ENCODE results near the gene MYO6. TPM values are rescaled to one million over a fixed set of nuclear protein-coding genes. Genes with fewer than 3 reads are reported as not detected.
A peak's percentile ranks its signal among the peaks of the same experiment; 100 is the strongest.

Gene MYO6
- total RNA-seq, 4 donors from 2014 or later: 19.1 to 72.2 (median 59.2) TPM

DNA sequence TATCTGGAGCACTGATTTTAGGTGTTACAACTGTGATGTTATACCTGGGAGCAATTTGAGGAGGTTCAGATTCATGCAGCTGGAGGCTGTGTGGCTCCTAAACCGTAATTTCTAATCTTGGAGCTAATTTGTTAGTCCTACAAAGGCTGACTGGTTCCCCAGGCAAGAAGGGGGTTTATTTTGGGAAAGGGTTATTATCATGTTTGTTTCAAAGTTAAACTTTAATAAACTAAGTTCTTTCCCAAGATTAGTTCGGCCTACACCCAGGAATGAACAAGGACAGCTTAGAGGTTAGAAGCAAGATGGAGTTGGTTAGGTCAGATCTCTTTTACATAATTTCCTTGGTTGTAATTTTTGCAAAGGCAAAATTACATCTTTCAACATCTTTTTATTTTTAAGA is 135.8 kb downstream of the MYO6 start:
- TF ChIP-seq POLR2AphosphoS5 (IDR thresholded peaks at IDR 0.05) (no peak), CTCF (IDR thresholded peaks at IDR 0.05) (no peak), EP300 (IDR thresholded peaks at IDR 0.05; ENCODE audit: low read depth) (no peak), POLR2A (IDR thresholded peaks at IDR 0.05) (no peak)
- no peaks in the 10 kb centered on the region for H3K9me3 ChIP-seq
- peaks cover 0 to 7% (median 0%) of the 10 kb centered on the region in 4 donors for H3K36me3 ChIP-seq
- no peak overlapping the region for H3K4me3 ChIP-seq
- no peak for DNase-seq
- in situ Hi-C loops (cut with MboI; ENCODE audit: low pct_ligation_motif_present in 1 of 4, low pct_unique_long_range_greater_than_20kb in 1 of 4, low sequenced_read_pairs in 3 of 4) (no loop called here), intact Hi-C loops (cut with DNase I; ENCODE audit: low total_unique reads) (no loop called here)
- no peaks in the 10 kb centered on the region for H3K4me1 ChIP-seq
- no peak overlapping the region for H3K27ac ChIP-seq
- WGBS, 2 donors (ENCODE audit: low coverage in 1 of 2): 43 to 59% methylated on average over 1 to 2 of the region's 2 CpGs
- H3K27me3 ChIP-seq: no peaks in the 10 kb centered on the region

DNA sequence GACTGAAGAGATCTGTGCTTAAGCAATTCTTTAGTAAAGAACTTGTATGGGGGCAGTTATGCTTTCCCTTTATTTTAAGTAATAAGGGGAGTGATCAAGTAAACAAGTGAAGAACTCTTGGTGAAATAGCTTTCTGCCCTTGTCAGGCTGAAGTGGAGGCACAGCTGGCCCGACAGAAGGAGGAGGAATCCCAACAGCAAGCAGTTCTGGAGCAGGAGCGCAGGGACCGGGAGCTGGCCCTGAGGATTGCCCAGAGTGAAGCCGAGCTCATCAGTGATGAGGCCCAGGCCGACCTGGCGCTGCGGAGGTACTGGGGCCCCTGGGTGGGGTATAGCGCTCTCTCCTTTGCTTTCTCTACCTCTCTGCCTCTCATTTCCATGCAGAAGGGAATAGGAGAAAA is 143.3 kb downstream of the MYO6 start:
- Histone ChIP-seq H3K36me3 (peaks cover 0 to 15% (median 3%) of the 10 kb centered on the region in 4 donors), H3K4me1 (no peaks in the 10 kb centered on the region), H3K9me3 (no peaks in the 10 kb centered on the region), H3K27ac (no peak overlapping the region), H3K4me3 (no peak overlapping the region), H3K27me3 (no peaks in the 10 kb centered on the region)
- intact Hi-C loops (cut with DNase I; ENCODE audit: low total_unique reads): no loop called here
- DNase-seq: no peak
- TF ChIP-seq POLR2A (IDR thresholded peaks at IDR 0.05) (no peak), CTCF (IDR thresholded peaks at IDR 0.05) (no peak)
- WGBS, 2 donors (ENCODE audit: low coverage in 1 of 2): 86 to 90% methylated on average over 1 to 8 of the region's 8 CpGs
- in situ Hi-C loops (cut with MboI; ENCODE audit: low pct_ligation_motif_present in 1 of 4, low pct_unique_long_range_greater_than_20kb in 1 of 4, low sequenced_read_pairs in 3 of 4): no loop called here

- H3K27ac ChIP-seq: no peak overlapping the region
- no peaks in the 10 kb centered on the region for H3K9me3 ChIP-seq
- 7 to 14% methylated on average over 5 of the region's 5 CpGs for WGBS, 2 donors (ENCODE audit: low coverage in 1 of 2)
- in situ Hi-C loops (cut with MboI; ENCODE audit: low pct_ligation_motif_present in 1 of 4, low pct_unique_long_range_greater_than_20kb in 1 of 4, low sequenced_read_pairs in 3 of 4) (no loop called here), intact Hi-C loops (cut with DNase I; ENCODE audit: low total_unique reads) (no loop called here)
- H3K27me3 ChIP-seq: no peaks in the 10 kb centered on the region
- no peak for TF ChIP-seq POLR2A (IDR thresholded peaks at IDR 0.05)
- TF ChIP-seq EP300 (IDR thresholded peaks at IDR 0.05; ENCODE audit: low read depth): no peak
- TF ChIP-seq POLR2AphosphoS5 (IDR thresholded peaks at IDR 0.05): no peak
- TF ChIP-seq CTCF (IDR thresholded peaks at IDR 0.05): peak; percentile 60 to 73 (median 63)
- no peak for DNase-seq
- H3K4me1 ChIP-seq: no peaks in the 10 kb centered on the region
- peaks cover 0 to 15% (median 3%) of the 10 kb centered on the region in 4 donors for H3K36me3 ChIP-seq
- H3K4me3 ChIP-seq: no peak overlapping the region
Observed at GRCh38 chr6:75893058-75893775, 144.2 kb downstream of the MYO6 start.

- TF ChIP-seq EP300 (IDR thresholded peaks at IDR 0.05; ENCODE audit: low read depth) (no peak), POLR2AphosphoS5 (IDR thresholded peaks at IDR 0.05) (no peak), POLR2A (IDR thresholded peaks at IDR 0.05) (no peak), CTCF (IDR thresholded peaks at IDR 0.05) (no peak)
- Histone ChIP-seq H3K9me3 (no peaks in the 10 kb centered on the region), H3K36me3 (peaks cover 0 to 15% (median 3%) of the 10 kb centered on the region in 4 donors), H3K4me1 (no peaks in the 10 kb centered on the region), H3K27me3 (no peaks in the 10 kb centered on the region), H3K4me3 (no peak overlapping the region), H3K27ac (no peak overlapping the region)
- 33 to 48% methylated on average over 1 to 2 of the region's 2 CpGs for WGBS, 2 donors (ENCODE audit: low coverage in 1 of 2)
- DNase-seq: no peak
- in situ Hi-C loops (cut with MboI; ENCODE audit: low pct_ligation_motif_present in 1 of 4, low pct_unique_long_range_greater_than_20kb in 1 of 4, low sequenced_read_pairs in 3 of 4) (no loop called here), intact Hi-C loops (cut with DNase I; ENCODE audit: low total_unique reads) (no loop called here)
Observed at GRCh38 chr6:75893776-75894152, 144.7 kb downstream of the MYO6 start.
